K562 (cell line): ENCODE measurements around the gene SLC37A4. TPM values are rescaled to one million over a fixed set of nuclear protein-coding genes. Genes with fewer than 3 reads are reported as not detected.

Source experiments
- ATAC-seq: fragments of 200-7000 bp; cut with Tn5 transposase; 3 replicates; pipeline ENCODE4 v1.9.1; 2020; ENCODE audit warnings: moderate library complexity
- BruUV-seq: library from RNA; stranded (reverse); fragments of 400-500 nt; replicated peaks from 2 replicates; lab custom pipeline; 2021; lab: Mats Ljungman, UMichigan
- CTCF ChIA-PET: fragments of 300-600 bp; formaldehyde crosslinking; extraction: SDS; loops from one replicate; lab custom pipeline; 2021; ENCODE audit warnings: low intra/inter-chr PET ratio; lab: Yijun Ruan, JAX
- POLR2A ChIA-PET: fragments of 300-600, 350-650 bp; sonication (Branson Sonifier 250); formaldehyde crosslinking; extraction: SDS; loops from one replicate; lab custom pipeline; 2021; ENCODE audit warnings: antibody characterized with exemption, inconsistent platforms; lab: Yijun Ruan, JAX
- DNase-seq, 4 experiments: peaks; one replicate each; pipeline versions ENCODE4 v3.0.0 to v3.0.0-alpha.2; 2011 to 2018; ENCODE audit warnings: low spot score in 3 of 4, mixed read lengths in 3 of 4; ENCODE audit errors: extremely low read depth in 1 of 4
- FAIRE-seq: peaks from 2 replicates; lab custom pipeline; 2011; peaks lifted over from hg19 to GRCh38; lab: Jason Lieb, UNC
- H2AFZ ChIP-seq: 2 replicates; pipeline ENCODE4 v1.6.0; 2011; ENCODE audit warnings: low read depth, low read length, control low read depth, inconsistent platforms
- H3K27ac ChIP-seq: fragments of 200-600 bp; 3 replicates; pipeline ENCODE4 v1.8.0; 2011; ENCODE audit warnings: low read depth, mild to moderate bottlenecking, control low read depth, inconsistent platforms, low read length, moderate library complexity, mixed read lengths; ENCODE audit errors: extremely low read depth
- H3K27me3 ChIP-seq, 2 experiments: fragments of 300-600 bp in 1 of 2; 2 replicates in 1 of 2; 3 replicates in 1 of 2; pipeline versions ENCODE4 v1.6.0 to v1.8.0; 2011; ENCODE audit warnings: inconsistent platforms in 2 of 2, low read length in 2 of 2, mild to moderate bottlenecking in 1 of 2, mixed read lengths in 1 of 2, moderate library complexity in 1 of 2; ENCODE audit not compliant: control insufficient read depth in 2 of 2, insufficient read depth in 2 of 2
- H3K36me3 ChIP-seq: fragments of 300-600 bp; 3 replicates; pipeline ENCODE4 v1.8.0; 2011; ENCODE audit warnings: mild to moderate bottlenecking, low read length, inconsistent platforms; ENCODE audit not compliant: control insufficient read depth, insufficient read depth
- H3K4me1 ChIP-seq, 2 experiments: fragments of 200-600 bp in 1 of 2; replicated peaks in 1 of 2; 2 replicates in 1 of 2; 3 replicates in 1 of 2; pipeline versions ENCODE4 v1.5.1 to v1.8.0; 2011; ENCODE audit warnings: inconsistent platforms in 2 of 2, low read length in 2 of 2, mild to moderate bottlenecking in 1 of 2, mixed read lengths in 1 of 2, moderate library complexity in 1 of 2; ENCODE audit not compliant: control insufficient read depth in 2 of 2, insufficient read depth in 2 of 2
- H3K4me2 ChIP-seq: 2 replicates; pipeline ENCODE4 v1.6.1; 2011; ENCODE audit warnings: low read length, control low read depth, inconsistent platforms, mixed read lengths; ENCODE audit not compliant: insufficient read depth
- H3K4me3 ChIP-seq: fragments of 200-600 bp; sonication (generic), shearing (Covaris generic); 2 replicates; pipeline ENCODE4 v1.5.1; 2016; ENCODE audit warnings: control low read depth, inconsistent platforms
- H3K79me2 ChIP-seq: fragments of 200-600 bp; 3 replicates; pipeline ENCODE4 v1.8.0; 2011; ENCODE audit warnings: low read length, inconsistent platforms; ENCODE audit not compliant: control insufficient read depth, insufficient read depth
- H3K9ac ChIP-seq, 2 experiments: 2 replicates each; pipeline versions ENCODE4 v1.6.0 to v1.6.1; 2011; ENCODE audit warnings: low read depth in 2 of 2, low read length in 2 of 2, control low read depth in 1 of 2, inconsistent platforms in 1 of 2, mild to moderate bottlenecking in 1 of 2, mixed read lengths in 1 of 2; ENCODE audit not compliant: insufficient read depth in 1 of 2
- H3K9me1 ChIP-seq: one replicate; pipeline ENCODE4 v1.6.0; 2011; ENCODE audit warnings: inconsistent platforms, mild to moderate bottlenecking, low read length, moderate library complexity; ENCODE audit not compliant: control insufficient read depth, insufficient read depth
- H3K9me3 ChIP-seq: replicated peaks from 2 replicates; pipeline ENCODE4 v1.5.1; 2011; ENCODE audit warnings: low read depth, low read length, inconsistent platforms; ENCODE audit not compliant: control insufficient read depth, insufficient read depth
- H4K20me1 ChIP-seq: replicated peaks from 2 replicates; pipeline ENCODE4 v1.6.1; 2011; ENCODE audit warnings: low read length, inconsistent platforms, mixed read lengths; ENCODE audit not compliant: control insufficient read depth, insufficient read depth
- MIER1 ChIP-seq: fragments of 450-650 bp; IDR thresholded peaks from 2 replicates; pipeline ENCODE4 v1.6.1; 2016; ENCODE audit warnings: antibody characterized with exemption, mild to moderate bottlenecking, low read depth
- NCOA6 ChIP-seq: fragments of 450-650 bp; IDR thresholded peaks from 2 replicates; pipeline ENCODE4 v1.6.1; 2017; ENCODE audit warnings: mild to moderate bottlenecking
- POLR2A ChIP-seq: fragments of 450-650 bp; conservative IDR thresholded peaks from 2 replicates; pipeline ENCODE4 v1.6.1; 2016
- POLR2G ChIP-seq: fragments of 200-400 bp; formaldehyde crosslinking; IDR thresholded peaks from 2 replicates; pipeline ENCODE4 v1.6.1; 2017; ENCODE audit warnings: low read depth, mild to moderate bottlenecking, antibody characterized with exemption, low read length, moderate library complexity
- ZNF316 ChIP-seq: fragments of 450-650 bp; IDR thresholded peaks from 2 replicates; pipeline ENCODE4 v1.6.1; 2016
- WGBS: fragments of 100-300 bp; shearing (Covaris generic); methylation state at CpG from one replicate; pipeline ENCODE4 v1.1.6; 2016; ENCODE audit warnings: low coverage, mixed read lengths; ENCODE audit not compliant: insufficient coverage; ENCODE audit errors: missing lambda C conversion rate; 5-methylcytosine and 5-hydroxymethylcytosine counted together
- in situ Hi-C: fragments of 300-500 bp; cut with MboI; formaldehyde crosslinking; loops from 4 replicates; pipeline ENCODE4 v1.15.0; 2018; ENCODE audit warnings: inconsistent platforms, mixed read lengths
- intact Hi-C: fragments of 100-400 bp; cut with micrococcal nuclease; formaldehyde crosslinking; loops from 2 replicates; pipeline ENCODE4 v1.14.2; 2022
- polyA plus RNA-seq, 8 experiments: library from polyadenylated mRNA; depleted of rRNA in 4 of 8; stranded (reverse) in 5 of 8; unstranded in 3 of 8; fragments of >200 nt; fragmentation: Nextera tagmentation in 2 of 8; fragmentation: Illumina TruSeq in 1 of 8; extraction: Ambion mirVana in 2 of 8; extraction: Trizol in 1 of 8; gene quantifications; 2 replicates each; pipeline versions ENCODE4 v1.2.1 to v1.2.3, GENCODE V29; 2011 to 2014; ENCODE audit warnings: inconsistent platforms in 1 of 8, missing spikeins in 1 of 8
- total RNA-seq, 7 experiments: library from RNA; depleted of rRNA in 6 of 7; stranded (reverse); fragments of >200 nt in 6 of 7; fragmentation: Illumina TruSeq in 2 of 7; extraction: Trizol in 2 of 7; gene quantifications; 2 replicates each; pipeline versions ENCODE4 v1.2.1 to v1.2.3, GENCODE V29; 2011 to 2021; ENCODE audit warnings: low replicate concordance in 1 of 7

The SLC37A4 gene
- total and polyA plus RNA-seq, 9 of the 15 experiments (the other 6 are each of a cell fraction or from before 2014, with no cell fraction given) = 24.7 to 73.9 (median 40.7) TPM

- TF ChIP-seq POLR2A = peak; percentile 80
- TF ChIP-seq POLR2G = peak; percentile 58; the same call in 1 of the 2 replicates
- TF ChIP-seq MIER1 = no peak
Observed at GRCh38 chr11:119014209-119014924, 16.3 kb downstream of the SLC37A4 start (continued).

DNA sequence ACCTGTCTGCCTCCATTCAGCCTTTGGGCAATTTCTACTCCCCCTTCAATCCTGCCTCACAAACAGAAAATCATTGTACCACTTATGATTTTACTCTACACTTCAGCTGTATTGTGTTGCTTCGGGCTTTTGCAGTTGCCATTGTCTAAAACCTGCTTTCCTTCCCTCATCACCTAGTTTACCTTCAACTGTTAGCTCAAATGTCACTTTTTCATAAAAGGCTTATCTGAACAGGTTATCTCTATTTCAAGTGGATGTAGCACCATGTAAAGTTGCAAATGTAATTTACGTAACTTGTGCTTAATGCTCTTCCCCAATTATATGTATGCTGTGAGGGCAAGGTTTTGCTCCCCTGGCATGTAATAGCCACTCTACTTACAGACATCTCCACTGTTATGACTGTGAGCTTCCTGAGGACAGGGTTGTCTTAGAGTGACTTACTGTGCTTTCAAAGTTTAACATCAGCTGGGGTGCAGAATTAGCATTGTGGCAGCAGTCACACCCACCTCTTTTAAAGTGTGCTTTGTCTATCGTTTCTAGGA lies 18.0 kb downstream of the SLC37A4 start:
- ATAC-seq (no peak), FAIRE-seq (no peak), DNase-seq (peak in 1 of 4 experiments; percentile 9)
- H2AFZ ChIP-seq = no peak overlapping the region
- intact Hi-C loops (no loop called here), in situ Hi-C loops (no loop called here)
- ChIA-PET CTCF (no interaction called here), POLR2A (interaction anchor here (1.0 to 5.9 kb wide), 3 partner anchors 9 to 16 kb away, joined by 3 to 33 read pairs (median 4); no protein-coding TSS in a partner anchor)
- H3K4me1 ChIP-seq = peaks cover 3 to 6% of the 10 kb centered on the region in 2 experiments; a peak in 3 of 5 replicates
- H3K27me3 ChIP-seq = no peaks in the 10 kb centered on the region
- H3K9me3 ChIP-seq = no peaks in the 10 kb centered on the region; the same call in 1 of the 2 replicates
- peaks cover 69% of the 10 kb centered on the region for H3K36me3 ChIP-seq
- H3K4me2 ChIP-seq = no peak overlapping the region
- H3K79me2 ChIP-seq = peaks cover 26% of the 10 kb centered on the region
- H3K9ac ChIP-seq = no peak overlapping the region
- no peak overlapping the region for H3K4me3 ChIP-seq
- WGBS = 78% methylated on average over 3 of the region's 3 CpGs
- no peak overlapping the region for H3K27ac ChIP-seq
- no peaks in the 10 kb centered on the region for H4K20me1 ChIP-seq
- no peaks in the 10 kb centered on the region for H3K9me1 ChIP-seq
- no TSS peak for BruUV-seq
- TF ChIP-seq ZNF316 = peak; percentile 47
- TF ChIP-seq NCOA6 = no peak
